Kidney epithelial cell (primary cell): ENCODE results near the gene MAEA. TPM values are rescaled to one million over a fixed set of nuclear protein-coding genes. Genes with fewer than 3 reads are reported as not detected.

Experiments used
- DNase-seq: peaks from one replicate; pipeline ENCODE4 v3.0.0-alpha.2; 2010; ENCODE audit warnings: low read depth
- H3K27me3 ChIP-seq: 2 replicates; pipeline ENCODE4 v1.6.0; 2011; ENCODE audit warnings: low read length; ENCODE audit not compliant: control insufficient read depth, insufficient read depth
- H3K36me3 ChIP-seq: 2 replicates; pipeline ENCODE4 v1.5.1; 2011; ENCODE audit warnings: low read length; ENCODE audit not compliant: control insufficient read depth, insufficient read depth
- H3K4me3 ChIP-seq: 2 replicates; pipeline ENCODE4 v1.5.1; 2011; ENCODE audit warnings: low read depth, mild to moderate bottlenecking, control low read depth, low read length
- CTCF ChIP-seq: IDR thresholded peaks from 2 replicates; pipeline ENCODE4 v1.5.1; 2011; ENCODE audit warnings: mild to moderate bottlenecking, moderate library complexity, low read length, control low read depth, inconsistent platforms; ENCODE audit not compliant: insufficient read depth, poor library complexity, severe bottlenecking
- total RNA-seq: library from RNA; depleted of rRNA; stranded (reverse); fragments of >200 nt; gene quantifications from 2 replicates; pipeline ENCODE4 v1.2.3, GENCODE V29; 2015

Gene MAEA
- total RNA-seq, 1 donor from 2014 or later, result 79.1 TPM

GRCh38 chr4:1242506-1243450 lies 46.9 kb upstream of the MAEA start:
- no peak for TF ChIP-seq CTCF

GRCh38 chr4:1243451-1244080 lies 46.1 kb upstream of the MAEA start:
- no peak for DNase-seq
- TF ChIP-seq CTCF, result no peak
- H3K4me3 ChIP-seq, result no peak overlapping the region
- H3K27me3 ChIP-seq, result no peaks in the 10 kb centered on the region
- H3K36me3 ChIP-seq, result no peaks in the 10 kb centered on the region

More at GRCh38 chr4:1242506-1243450, 46.9 kb upstream of the MAEA start:
- DNase-seq, result no peak
- H3K36me3 ChIP-seq, result peaks cover 1% of the 10 kb centered on the region
- H3K27me3 ChIP-seq, result no peaks in the 10 kb centered on the region
- no peak overlapping the region for H3K4me3 ChIP-seq

- no peaks in the 10 kb centered on the region for H3K36me3 ChIP-seq
- DNase-seq, result no peak
- H3K27me3 ChIP-seq, result no peaks in the 10 kb centered on the region
- TF ChIP-seq CTCF, result no peak
- H3K4me3 ChIP-seq, result no peak overlapping the region
Measured at GRCh38 chr4:1244081-1244977, 45.4 kb upstream of the MAEA start.

- no peak for DNase-seq
Measured at GRCh38 chr4:1244978-1245471, 44.7 kb upstream of the MAEA start.

More at GRCh38 chr4:1244978-1245471, 44.7 kb upstream of the MAEA start:
- Histone ChIP-seq H3K4me3 (no peak overlapping the region), H3K27me3 (no peaks in the 10 kb centered on the region), H3K36me3 (no peaks in the 10 kb centered on the region)
- no peak for TF ChIP-seq CTCF
